Stromal cell of bone marrow (primary cell): ENCODE results near the gene ADCY1.

Experiments
- DNase-seq: peaks from one replicate; pipeline ENCODE4 v3.0.0-alpha.2; 2012; ENCODE audit warnings: low read depth

ADCY1 gene

GRCh38 chr7:45653209-45653907 lies 79.2 kb downstream of the ADCY1 start:
- DNase-seq: no peak

- DNase-seq: no peak
Measured at GRCh38 chr7:45654341-45654740, 80.2 kb downstream of the ADCY1 start.

- no peak for DNase-seq
Measured at GRCh38 chr7:45655539-45655938, 81.4 kb downstream of the ADCY1 start.

- DNase-seq: no peak
Measured at GRCh38 chr7:45656431-45656830, 82.3 kb downstream of the ADCY1 start.

GRCh38 chr7:45657136-45657889 lies 83.1 kb downstream of the ADCY1 start:
- no peak for DNase-seq

GRCh38 chr7:45657890-45658715 lies 83.9 kb downstream of the ADCY1 start:
- DNase-seq: no peak

- no peak for DNase-seq
Measured at GRCh38 chr7:45658716-45659495, 84.7 kb downstream of the ADCY1 start.

- no peak for DNase-seq
Measured at GRCh38 chr7:45659496-45660139, 85.5 kb downstream of the ADCY1 start.

- no peak for DNase-seq
Measured at GRCh38 chr7:45660201-45660900, 86.2 kb downstream of the ADCY1 start.

GRCh38 chr7:45660901-45661211 lies 86.7 kb downstream of the ADCY1 start:
- no peak for DNase-seq

- no peak for DNase-seq
Measured at GRCh38 chr7:45661302-45661995, 87.3 kb downstream of the ADCY1 start.

GRCh38 chr7:45662018-45662417 lies 87.8 kb downstream of the ADCY1 start:
- DNase-seq: no peak

GRCh38 chr7:45662540-45663166 lies 88.5 kb downstream of the ADCY1 start:
- no peak for DNase-seq

- no peak for DNase-seq
Measured at GRCh38 chr7:45663167-45663921, 89.2 kb downstream of the ADCY1 start.

GRCh38 chr7:45663965-45664633 lies 89.9 kb downstream of the ADCY1 start:
- no peak for DNase-seq

GRCh38 chr7:45665172-45665571 lies 91.0 kb downstream of the ADCY1 start:
- no peak for DNase-seq

GRCh38 chr7:45670227-45670626 lies 96.1 kb downstream of the ADCY1 start:
- no peak for DNase-seq

GRCh38 chr7:45670717-45671116 lies 96.5 kb downstream of the ADCY1 start:
- DNase-seq: no peak
